ENCODE measurements around the gene GPC6.

Gene GPC6

DNA sequence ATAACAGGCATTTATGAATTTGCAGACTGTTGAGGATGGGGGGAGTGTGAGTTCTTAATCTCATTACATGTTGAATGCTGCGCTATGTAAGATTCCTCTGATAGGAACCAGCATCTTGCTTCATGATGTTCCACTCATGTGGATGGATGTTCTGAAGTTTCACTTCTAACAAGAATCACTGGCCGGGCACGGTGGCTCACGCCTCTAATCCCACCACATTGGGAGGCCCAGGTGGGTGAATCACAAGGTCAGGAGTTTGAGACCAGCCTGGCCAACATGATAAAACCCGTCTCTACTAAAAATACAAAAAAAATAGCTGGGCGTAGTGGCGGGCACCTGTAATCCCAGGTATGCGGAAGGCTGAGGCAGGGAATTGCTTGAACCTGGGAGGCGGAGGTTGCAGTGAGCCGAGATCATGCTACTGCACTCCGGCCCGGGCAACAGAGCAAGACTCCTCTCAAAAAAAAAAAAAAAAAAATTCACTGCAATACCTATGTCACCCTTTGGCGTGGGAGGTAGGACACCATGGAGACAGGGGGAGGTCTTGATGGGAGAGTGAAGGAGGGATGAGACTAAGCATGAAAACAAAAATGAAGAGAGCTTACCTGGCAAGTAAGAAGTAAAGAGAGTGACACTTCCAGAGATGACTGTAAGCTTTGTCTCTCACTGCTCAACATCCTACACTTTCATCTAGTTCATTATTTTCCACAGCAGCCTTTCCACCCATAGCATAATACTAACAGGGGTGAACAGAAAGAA, 1119.8 kb downstream of the GPC6 start:
- Mint-ChIP-seq H3K9me3 (no peaks in the 10 kb centered on the region), H3K36me3 (ENCODE audit: low read depth) (no peaks in the 10 kb centered on the region), H3K27me3 (no peaks in the 10 kb centered on the region), H3K4me3 (no peak overlapping the region), H3K27ac (peak overlapping the region; percentile 68), H3K4me1 (peaks cover 50% of the 10 kb centered on the region)
- DNase-seq: no peak
- ATAC-seq: peak; percentile 21

DNA sequence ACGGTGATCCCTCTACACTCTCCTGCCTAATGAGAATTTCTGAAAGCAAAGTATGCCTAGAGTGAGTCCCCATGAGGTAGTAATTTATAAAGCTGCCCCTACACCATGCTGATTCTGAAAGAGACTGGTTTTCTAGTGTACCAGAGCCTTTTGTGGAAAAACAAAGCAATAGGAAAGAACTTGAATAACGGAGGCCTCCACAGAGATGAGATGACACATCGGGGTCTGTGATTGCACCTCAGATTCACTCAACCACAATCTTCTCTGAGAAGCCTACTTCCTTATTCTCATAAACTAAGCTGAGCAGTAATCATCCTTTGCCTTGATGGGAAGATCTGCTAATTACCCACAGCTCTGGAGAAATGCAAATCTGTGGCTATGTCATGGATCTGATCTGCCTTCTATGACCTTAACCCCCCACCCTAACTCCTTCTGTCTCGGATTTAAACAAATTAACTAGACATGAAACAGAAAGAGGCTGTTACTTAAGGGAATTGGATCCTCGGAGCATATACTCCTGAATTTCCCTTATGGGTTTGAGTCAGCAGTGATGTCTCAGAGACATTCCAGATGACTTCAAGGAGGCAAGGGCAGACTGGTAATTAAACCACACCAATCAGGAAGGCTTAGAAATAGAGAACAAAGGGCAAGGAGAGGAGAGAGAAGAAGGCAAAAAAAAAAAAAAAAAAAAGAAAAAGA, 1124.8 kb downstream of the GPC6 start:
- no peaks in the 10 kb centered on the region for H3K27me3 Mint-ChIP-seq
- peak overlapping the region; percentile 42 for H3K4me3 Mint-ChIP-seq
- H3K4me1 Mint-ChIP-seq: peaks cover 49% of the 10 kb centered on the region
- no peaks in the 10 kb centered on the region for H3K9me3 Mint-ChIP-seq
- no peaks in the 10 kb centered on the region for H3K36me3 Mint-ChIP-seq (ENCODE audit: low read depth)
- H3K27ac Mint-ChIP-seq: peak overlapping the region; percentile 93
- DNase-seq: no peak
- peak; percentile 90 for ATAC-seq

DNA sequence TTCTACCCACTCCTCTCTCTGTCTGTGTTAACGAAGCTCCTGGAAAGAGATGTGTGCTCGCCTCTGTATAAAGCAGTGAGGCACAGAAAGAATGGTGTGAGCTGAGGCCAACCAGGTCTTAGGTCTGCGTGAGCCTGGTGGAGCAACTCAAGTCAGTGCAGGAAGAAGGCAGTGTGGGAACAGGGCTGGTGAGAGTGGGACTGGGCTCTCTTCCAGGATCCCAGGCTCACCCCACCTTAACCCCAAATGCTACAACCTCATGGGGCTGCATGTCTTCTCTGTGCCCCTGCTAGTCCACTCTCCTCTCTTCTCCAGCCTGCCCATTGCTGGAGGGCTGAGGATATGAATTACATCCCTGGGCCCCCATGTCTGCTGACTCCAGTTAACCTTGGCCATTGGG, 1125.5 kb downstream of the GPC6 start:
- Mint-ChIP-seq H3K27ac (peak overlapping the region; percentile 93), H3K4me1 (peaks cover 42% of the 10 kb centered on the region), H3K4me3 (no peak overlapping the region), H3K27me3 (no peaks in the 10 kb centered on the region), H3K9me3 (no peaks in the 10 kb centered on the region), H3K36me3 (ENCODE audit: low read depth) (no peaks in the 10 kb centered on the region)
- ATAC-seq (peak; percentile 47), DNase-seq (no peak)

DNA sequence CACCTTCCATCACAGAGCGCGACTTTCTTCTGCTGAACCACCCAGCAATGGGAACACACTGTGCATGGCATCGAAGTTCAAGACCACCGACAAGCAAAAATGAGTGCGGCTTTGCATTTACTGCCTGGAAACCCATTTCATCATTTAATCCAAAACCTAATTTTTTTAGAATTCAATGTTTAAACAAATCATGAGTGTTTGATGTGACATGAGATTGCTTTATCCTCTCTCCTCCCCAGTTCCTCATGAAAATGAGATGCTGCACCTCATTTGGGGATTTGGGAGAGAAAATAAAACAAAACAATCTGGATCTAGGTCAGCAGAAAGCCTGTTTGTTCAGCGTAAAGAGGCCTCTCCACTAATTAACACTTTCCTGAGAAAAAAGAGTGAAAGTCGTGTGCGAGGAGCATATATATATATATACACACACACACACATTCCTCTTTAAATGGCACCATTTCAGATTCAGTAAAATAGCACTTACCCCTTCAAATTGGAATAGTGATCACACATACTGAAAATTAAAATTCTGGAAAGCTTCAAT, 1126.6 kb downstream of the GPC6 start:
- Mint-ChIP-seq H3K27ac (no peak overlapping the region), H3K36me3 (ENCODE audit: low read depth) (no peaks in the 10 kb centered on the region), H3K27me3 (no peaks in the 10 kb centered on the region), H3K4me3 (no peak overlapping the region), H3K9me3 (no peaks in the 10 kb centered on the region), H3K4me1 (peaks cover 37% of the 10 kb centered on the region)
- DNase-seq (no peak), ATAC-seq (no peak)

DNA sequence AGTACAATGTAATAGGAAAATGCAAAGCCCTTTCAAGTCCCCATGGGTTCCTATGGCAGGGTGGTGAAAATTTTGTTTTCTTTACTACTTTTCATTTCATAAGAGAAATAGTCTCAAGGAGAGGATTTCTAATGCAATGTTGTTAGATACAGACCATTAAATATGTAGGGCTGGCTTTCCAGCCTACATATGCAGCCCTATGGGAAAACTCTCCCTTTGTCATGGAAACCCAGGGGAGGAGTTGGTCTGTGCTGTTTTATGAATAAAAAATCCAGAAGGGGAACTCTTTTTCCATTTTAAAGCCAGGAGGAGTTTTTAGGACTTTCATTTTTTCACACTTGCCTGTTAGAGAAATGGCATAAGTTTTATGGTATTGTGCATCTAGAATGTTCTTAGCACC, 1133.3 kb downstream of the GPC6 start:
- Mint-ChIP-seq H3K9me3 (no peaks in the 10 kb centered on the region), H3K36me3 (ENCODE audit: low read depth) (no peaks in the 10 kb centered on the region), H3K27ac (no peak overlapping the region), H3K27me3 (no peaks in the 10 kb centered on the region), H3K4me3 (no peak overlapping the region), H3K4me1 (peaks cover 9% of the 10 kb centered on the region)
- ATAC-seq: no peak
- DNase-seq: no peak

DNA sequence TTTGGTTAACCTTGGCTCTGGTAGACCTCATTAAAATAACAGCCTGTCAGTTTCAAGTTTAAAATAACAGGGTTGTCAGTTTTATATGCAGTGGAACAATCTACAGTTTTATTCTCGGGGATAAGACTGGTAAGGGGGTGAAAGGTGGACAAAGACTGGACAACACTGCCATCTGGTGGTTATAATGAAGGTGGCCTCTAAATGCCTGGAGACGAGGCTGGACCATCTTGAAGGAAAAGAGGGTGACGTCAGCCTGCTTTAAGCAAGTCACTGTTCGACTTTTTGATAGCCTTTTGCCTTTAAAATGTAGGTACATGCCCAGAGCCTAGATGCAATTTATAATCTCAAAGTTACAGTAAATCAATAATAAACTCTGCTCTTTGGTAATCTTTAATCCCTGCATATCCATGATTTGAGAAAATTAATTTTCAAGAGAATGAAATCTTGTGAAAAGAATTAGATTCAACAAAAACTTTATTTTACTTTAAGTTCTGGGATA, 1135.9 kb downstream of the GPC6 start:
- no peak overlapping the region for H3K4me3 Mint-ChIP-seq
- no peaks in the 10 kb centered on the region for H3K27me3 Mint-ChIP-seq
- H3K27ac Mint-ChIP-seq: no peak overlapping the region
- no peaks in the 10 kb centered on the region for H3K9me3 Mint-ChIP-seq
- peak; percentile 64 for DNase-seq
- no peaks in the 10 kb centered on the region for H3K36me3 Mint-ChIP-seq (ENCODE audit: low read depth)
- H3K4me1 Mint-ChIP-seq: peaks cover 9% of the 10 kb centered on the region
- peak; percentile 99 for ATAC-seq

DNA sequence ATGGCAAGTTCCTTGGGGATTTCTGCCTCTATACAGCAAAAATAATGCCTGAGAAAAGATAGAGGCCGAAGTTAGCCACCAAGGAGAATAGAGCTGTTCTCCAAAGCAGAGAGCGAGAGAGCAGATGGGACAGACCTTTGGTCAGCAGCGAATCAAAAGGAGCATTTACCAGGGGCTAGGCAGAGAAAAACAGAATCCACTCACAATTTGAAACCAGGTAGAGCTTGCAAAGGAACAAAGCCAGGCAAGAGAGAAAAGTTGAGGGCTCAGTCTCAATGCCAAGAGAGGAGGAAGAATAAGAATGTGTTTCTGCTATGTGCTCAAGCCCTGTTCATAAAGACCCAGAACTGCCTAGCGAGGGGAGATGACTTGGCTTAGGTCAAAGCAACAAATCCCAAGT, 1140.1 kb downstream of the GPC6 start:
- Mint-ChIP-seq H3K9me3 (no peaks in the 10 kb centered on the region), H3K4me3 (no peak overlapping the region), H3K36me3 (ENCODE audit: low read depth) (no peaks in the 10 kb centered on the region), H3K27me3 (peaks cover 7% of the 10 kb centered on the region), H3K4me1 (peaks cover 9% of the 10 kb centered on the region), H3K27ac (no peak overlapping the region)
- DNase-seq (no peak), ATAC-seq (no peak)

DNA sequence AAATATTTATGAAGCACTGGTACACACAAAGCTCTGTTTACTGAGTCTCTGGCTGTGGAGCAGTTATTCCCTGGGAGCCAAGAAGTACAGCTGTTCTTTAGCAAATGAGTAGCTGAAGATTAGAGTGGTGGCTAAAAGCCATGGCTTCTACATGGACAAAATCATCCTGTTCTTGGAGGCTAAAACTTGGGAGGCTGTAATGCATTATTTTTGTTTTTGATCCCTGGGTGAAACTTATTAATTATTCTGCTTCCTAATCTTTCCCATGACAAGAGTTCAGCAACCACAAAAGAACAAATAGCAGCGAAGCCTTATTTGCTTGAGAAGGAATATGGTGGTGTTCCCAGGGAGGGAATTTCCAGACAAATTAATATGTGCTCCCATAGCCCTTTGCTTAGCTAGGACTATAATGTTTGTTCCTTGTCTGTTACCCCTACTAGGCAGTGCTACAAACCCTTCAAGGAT, 1143.4 kb downstream of the GPC6 start:
- no peaks in the 10 kb centered on the region for H3K36me3 Mint-ChIP-seq (ENCODE audit: low read depth)
- H3K4me3 Mint-ChIP-seq: no peak overlapping the region
- DNase-seq (no peak), ATAC-seq (no peak)
- peaks cover 13% of the 10 kb centered on the region for H3K27me3 Mint-ChIP-seq
- no peaks in the 10 kb centered on the region for H3K9me3 Mint-ChIP-seq
- no peak overlapping the region for H3K27ac Mint-ChIP-seq
- no peaks in the 10 kb centered on the region for H3K4me1 Mint-ChIP-seq

DNA sequence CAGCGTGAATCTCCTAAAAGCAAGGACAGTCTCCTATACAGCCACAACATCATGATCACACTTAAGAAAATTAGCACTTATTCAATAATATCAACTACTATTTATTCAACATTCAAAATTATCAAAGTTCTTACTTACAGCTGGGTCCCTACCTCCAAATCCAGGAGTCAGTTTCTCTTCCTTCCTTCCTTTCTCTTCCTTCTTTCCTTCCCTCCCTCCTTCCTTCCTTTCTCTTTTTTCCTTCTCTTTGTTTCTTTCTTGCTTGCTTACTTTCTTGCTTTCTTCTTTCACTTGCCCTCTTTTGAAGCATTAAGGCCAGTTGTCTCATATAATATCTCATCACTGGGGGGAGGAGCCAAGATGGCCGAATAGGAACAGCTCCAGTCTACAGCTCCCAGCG, 1145.2 kb downstream of the GPC6 start:
- H3K9me3 Mint-ChIP-seq: no peaks in the 10 kb centered on the region
- ATAC-seq (no peak), DNase-seq (no peak)
- no peaks in the 10 kb centered on the region for H3K36me3 Mint-ChIP-seq (ENCODE audit: low read depth)
- H3K4me1 Mint-ChIP-seq: no peaks in the 10 kb centered on the region
- no peak overlapping the region for H3K27ac Mint-ChIP-seq
- H3K4me3 Mint-ChIP-seq: no peak overlapping the region
- peaks cover 13% of the 10 kb centered on the region for H3K27me3 Mint-ChIP-seq

DNA sequence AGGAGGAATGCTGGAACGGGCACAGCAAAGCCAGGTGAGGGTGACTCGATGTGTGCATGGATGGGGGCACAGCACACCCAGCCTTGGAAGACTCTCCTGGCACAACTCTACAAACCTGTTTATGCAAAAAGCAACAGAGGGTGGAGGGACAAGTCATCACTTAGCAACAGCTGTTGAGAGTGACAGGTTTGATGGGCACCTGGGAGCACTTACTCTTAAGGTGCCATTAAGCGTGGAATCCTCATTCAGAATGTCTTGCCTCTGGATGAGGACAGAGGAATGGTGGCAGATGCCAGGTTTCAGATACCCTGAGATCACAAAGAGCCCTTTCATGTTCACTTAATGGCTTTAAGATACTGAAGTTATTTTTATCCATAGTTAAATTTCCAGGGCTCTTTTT, 1155.9 kb downstream of the GPC6 start:
- Mint-ChIP-seq H3K27me3 (peaks cover 2% of the 10 kb centered on the region), H3K4me1 (peaks cover 2% of the 10 kb centered on the region), H3K9me3 (no peaks in the 10 kb centered on the region), H3K4me3 (no peak overlapping the region), H3K27ac (no peak overlapping the region), H3K36me3 (ENCODE audit: low read depth) (no peaks in the 10 kb centered on the region)
- DNase-seq (no peak), ATAC-seq (no peak)

DNA sequence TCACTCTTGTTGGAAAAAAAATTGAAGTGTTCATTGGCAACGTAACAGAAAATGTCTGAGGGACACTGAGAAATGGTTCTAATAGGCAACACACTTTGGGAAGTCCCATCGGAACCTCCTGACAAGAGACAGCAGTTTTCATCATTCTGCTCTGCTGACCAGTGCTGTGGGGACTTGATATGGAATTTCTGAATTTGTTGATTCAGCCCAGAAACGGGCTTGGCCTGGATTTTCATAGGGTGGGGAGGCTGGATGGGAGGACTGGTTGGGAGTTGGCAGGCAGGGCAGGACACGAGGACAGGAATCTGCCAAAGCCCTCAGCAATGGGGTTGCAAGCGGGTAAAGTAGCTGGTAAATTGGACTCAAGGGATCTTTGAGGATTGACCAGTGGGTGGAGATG, 1156.4 kb downstream of the GPC6 start:
- no peak for ATAC-seq
- Mint-ChIP-seq H3K36me3 (ENCODE audit: low read depth) (no peaks in the 10 kb centered on the region), H3K4me3 (no peak overlapping the region), H3K27ac (no peak overlapping the region), H3K4me1 (peaks cover 2% of the 10 kb centered on the region), H3K27me3 (peaks cover 2% of the 10 kb centered on the region), H3K9me3 (no peaks in the 10 kb centered on the region)
- no peak for DNase-seq

DNA sequence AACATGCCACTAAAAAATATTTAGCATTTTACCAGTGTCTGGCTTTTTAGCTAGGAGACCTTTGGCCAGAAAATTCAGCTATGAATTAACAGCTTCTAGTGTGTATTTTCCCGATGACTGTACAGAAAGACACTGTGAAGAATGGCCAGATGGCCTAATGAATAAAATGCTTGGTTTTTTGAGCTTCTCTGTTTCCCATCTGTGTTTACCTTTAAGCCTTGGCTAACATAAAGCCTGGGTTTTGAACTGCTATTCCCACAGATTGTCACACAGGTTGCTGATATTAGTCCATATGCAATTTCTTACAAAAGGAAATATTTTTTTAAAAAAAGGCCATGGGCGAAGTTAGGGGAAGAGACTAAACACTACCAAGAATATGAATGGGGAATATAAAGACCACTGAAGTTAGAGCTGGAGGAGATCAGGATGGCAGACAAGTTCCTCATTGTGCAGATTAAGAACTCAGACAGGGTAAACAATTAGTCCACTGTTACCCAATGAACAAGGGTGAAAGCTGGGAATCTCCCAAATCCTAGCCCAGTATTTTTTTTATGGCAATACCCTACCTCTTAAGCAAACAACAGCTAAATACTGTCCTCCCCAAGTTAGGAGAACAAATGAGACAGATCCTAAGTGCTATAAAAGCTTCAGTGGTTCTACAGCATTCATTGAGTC, 1157.8 kb downstream of the GPC6 start:
- no peak for DNase-seq
- no peaks in the 10 kb centered on the region for H3K9me3 Mint-ChIP-seq
- H3K27me3 Mint-ChIP-seq: peaks cover 2% of the 10 kb centered on the region
- ATAC-seq: no peak
- no peak overlapping the region for H3K4me3 Mint-ChIP-seq
- peaks cover 2% of the 10 kb centered on the region for H3K4me1 Mint-ChIP-seq
- no peak overlapping the region for H3K27ac Mint-ChIP-seq
- H3K36me3 Mint-ChIP-seq (ENCODE audit: low read depth): no peaks in the 10 kb centered on the region

DNA sequence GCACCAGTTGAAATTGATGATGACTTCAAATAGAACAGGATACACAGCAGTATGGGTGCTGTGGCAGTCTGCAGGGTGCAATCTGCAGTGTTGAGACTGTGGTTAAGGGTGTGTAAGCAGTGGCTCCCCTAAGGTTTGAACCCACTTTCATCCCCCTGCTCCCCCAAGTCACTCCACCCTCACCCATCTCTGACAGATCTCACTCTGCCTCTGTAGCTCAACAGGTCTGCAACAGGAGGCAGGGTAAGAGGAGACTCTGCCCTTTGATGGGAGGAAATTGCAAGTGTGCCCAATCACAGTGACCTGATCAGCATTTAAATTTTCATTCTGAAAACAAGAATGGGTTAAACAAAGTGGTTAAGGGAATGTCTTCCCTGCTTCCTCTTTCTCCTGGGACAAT, 1160.4 kb downstream of the GPC6 start:
- Mint-ChIP-seq H3K36me3 (ENCODE audit: low read depth) (no peaks in the 10 kb centered on the region), H3K4me1 (peaks cover 2% of the 10 kb centered on the region), H3K27me3 (no peaks in the 10 kb centered on the region), H3K27ac (no peak overlapping the region), H3K4me3 (no peak overlapping the region), H3K9me3 (no peaks in the 10 kb centered on the region)
- ATAC-seq (no peak), DNase-seq (no peak)

DNA sequence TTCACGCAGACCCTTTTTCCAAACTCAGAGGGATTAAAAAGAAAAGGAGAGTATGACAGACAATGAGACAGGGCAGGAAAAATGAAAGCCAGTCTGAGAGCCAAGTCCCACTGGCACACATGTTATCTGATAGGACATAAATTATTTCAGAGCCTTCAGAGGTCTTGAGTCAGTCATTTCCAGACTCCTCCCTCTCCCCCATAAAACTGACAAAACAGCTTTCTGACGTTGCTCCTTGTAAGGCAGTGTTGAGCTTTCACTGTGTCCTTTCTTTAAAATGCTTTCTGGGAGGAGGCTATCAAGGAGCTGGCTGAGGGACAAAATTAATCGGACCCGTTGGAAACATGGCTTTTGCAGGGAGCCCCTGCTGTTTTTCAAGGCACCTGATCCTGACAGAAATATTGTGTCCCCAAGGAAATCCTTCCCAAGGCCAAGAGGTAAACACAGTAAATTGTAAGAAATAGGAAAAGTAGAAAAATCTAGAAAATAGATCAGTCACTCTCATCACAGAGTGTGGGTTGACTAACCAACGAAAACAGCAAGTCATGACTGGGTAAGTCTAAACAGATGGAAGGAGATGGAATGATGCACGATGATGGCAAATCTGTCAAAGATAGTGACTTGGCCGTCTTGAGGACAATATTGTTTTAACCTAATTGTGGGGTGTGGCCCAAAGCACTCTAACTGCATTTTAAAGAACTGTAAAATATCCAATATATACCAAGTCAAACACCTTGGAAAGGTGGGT, 1163.2 kb downstream of the GPC6 start:
- Mint-ChIP-seq H3K36me3 (ENCODE audit: low read depth) (no peaks in the 10 kb centered on the region), H3K27me3 (no peaks in the 10 kb centered on the region), H3K4me3 (no peak overlapping the region), H3K27ac (no peak overlapping the region), H3K4me1 (peaks cover 2% of the 10 kb centered on the region), H3K9me3 (no peaks in the 10 kb centered on the region)
- no peak for ATAC-seq
- DNase-seq: no peak

All from activated naive CD8-positive, alpha-beta T cell treated with anti-CD3 and anti-CD28 coated beads, Interleukin-2, amount 50 U/mL, for 24 hours (primary cell).